GM18868 (cell line): ENCODE measurements around the gene SYNE4.
A peak's percentile ranks its signal among the peaks of the same experiment; 100 is the strongest.

Experiments
- ATAC-seq: cut with Tn5 transposase; IDR thresholded peaks from one replicate; pipeline ENCODE4 v1.9.1; 2021; ENCODE audit warnings: mild to moderate bottlenecking, moderate library complexity; ENCODE audit not compliant: unreplicated experiment

Gene SYNE4

GRCh38 chr19:36026091-36026876, 17.7 kb upstream of the SYNE4 start:
- ATAC-seq, result no peak

DNA sequence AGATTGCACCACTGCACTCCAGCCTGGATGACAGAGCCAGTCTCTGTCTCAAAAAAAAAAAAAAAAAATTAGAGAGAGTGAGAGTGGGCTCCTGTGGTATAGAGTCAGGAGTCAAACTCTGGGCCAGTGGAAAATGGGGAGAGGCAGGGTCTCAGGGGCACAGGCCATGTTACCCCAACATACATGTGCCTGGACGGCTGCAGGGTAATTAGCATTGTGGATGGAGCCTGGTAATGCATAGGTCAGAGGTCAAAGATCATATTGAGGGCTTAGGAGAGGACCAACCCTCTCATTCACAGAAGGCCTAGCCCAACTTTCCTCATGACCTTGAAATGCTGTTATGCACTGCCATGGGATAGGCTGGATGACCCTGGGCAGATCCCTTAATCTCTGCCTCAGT, 16.9 kb upstream of the SYNE4 start:
- no peak for ATAC-seq

- ATAC-seq, result no peak
Measured at GRCh38 chr19:36023432-36023831, 14.8 kb upstream of the SYNE4 start.

- ATAC-seq, result no peak
Measured at GRCh38 chr19:36019061-36019670, 10.6 kb upstream of the SYNE4 start.

DNA sequence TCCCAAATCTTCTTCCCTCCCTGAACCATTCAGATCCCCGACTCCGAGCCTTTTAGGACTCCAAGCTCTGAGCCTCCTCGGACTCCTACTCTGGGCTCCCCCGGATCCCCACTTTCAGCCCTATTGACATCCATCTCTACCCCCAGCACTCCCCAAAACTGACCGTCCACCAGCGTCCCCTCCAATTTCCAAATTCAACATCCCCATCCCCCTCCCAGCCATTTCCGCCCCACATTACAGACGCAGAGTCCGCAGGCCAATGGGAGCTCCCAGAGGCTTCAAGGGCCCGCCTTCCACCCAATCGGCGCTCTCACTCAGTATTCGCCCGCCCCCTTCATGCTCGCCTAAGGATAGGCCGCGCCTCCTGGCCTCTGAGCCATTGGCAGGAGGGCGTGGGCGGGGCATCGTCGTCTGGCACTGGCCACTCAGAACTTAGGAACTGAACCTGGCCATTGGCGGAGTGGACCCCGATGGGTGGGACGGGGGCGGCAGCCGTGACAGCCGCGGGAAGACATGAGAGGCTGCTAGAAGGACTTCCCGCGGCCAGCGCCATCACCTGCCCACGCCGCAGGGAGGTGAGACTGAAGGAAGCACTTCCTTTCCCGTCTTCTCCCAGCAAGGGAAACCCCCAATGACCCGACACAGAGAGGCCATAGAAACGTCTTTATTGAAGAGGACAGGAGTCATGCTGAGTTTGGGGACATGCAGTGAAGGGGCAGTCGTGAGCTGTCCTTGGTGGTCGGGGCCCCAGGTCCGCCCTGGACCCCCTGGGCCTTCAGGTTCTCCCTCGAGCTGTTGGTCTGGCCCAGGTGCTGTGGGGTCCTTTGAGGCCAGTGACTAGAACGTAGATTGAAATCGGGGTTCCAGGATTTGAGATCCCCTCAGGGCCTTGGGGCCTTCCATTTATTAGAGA, 5.7 kb upstream of the SYNE4 start, which contains the start of gene ALKBH6:
Gene ALKBH6, minus strand, starts transcription at position 202 of the 913 bp plus-strand sequence. CDS start 816 bp downstream, outside the sequence.
- ATAC-seq, result peak; percentile 96

GRCh38 chr19:36013280-36014011, 4.8 kb upstream of the SYNE4 start:
- ATAC-seq, result no peak

- ATAC-seq, result no peak
Measured at GRCh38 chr19:36010402-36010801, 1.8 kb upstream of the SYNE4 start.

GRCh38 chr19:36009633-36010379, 1.2 kb upstream of the SYNE4 start:
- no peak for ATAC-seq

DNA sequence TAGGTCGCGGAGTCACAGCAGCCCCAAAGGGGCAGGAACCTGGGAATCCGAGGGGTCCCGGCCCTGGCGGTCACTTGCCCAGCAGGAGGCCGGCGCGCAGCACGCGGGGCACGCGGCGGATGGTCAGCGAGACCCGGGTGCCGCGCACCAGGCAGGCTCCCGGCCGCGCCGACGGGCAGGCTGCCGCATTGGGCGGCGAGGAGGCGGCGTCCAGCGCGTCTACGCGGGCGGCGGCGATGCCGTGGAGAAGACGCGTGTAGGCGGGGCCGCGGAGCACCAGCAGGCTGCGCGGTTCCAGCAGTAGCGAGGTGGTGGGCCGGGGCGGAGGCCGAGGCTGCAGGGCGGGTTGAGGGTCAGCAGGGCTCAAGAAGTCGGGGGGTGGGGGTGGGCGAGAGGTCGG, 607 bp upstream of the SYNE4 start:
- no peak for ATAC-seq

DNA sequence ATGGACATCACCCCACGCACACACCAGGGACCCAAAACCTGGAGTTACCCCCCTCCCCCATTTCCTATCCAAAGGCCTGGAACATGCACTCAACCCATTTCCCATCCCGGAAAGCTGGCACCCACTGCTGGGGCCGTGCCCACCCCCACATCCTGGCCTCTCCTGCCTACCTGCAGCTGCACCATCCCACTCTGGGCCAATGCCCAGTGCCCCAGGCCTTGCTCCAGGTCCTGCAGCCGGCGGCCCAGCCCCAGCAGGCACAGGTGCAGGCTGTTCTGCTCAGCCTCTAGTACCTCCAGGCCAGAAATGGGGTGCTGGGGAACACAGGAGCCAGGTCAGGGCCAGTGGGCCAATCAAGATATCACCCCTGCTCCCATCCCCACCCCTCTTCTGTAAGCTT, 1.7 kb downstream of the SYNE4 start:
- no peak for ATAC-seq

DNA sequence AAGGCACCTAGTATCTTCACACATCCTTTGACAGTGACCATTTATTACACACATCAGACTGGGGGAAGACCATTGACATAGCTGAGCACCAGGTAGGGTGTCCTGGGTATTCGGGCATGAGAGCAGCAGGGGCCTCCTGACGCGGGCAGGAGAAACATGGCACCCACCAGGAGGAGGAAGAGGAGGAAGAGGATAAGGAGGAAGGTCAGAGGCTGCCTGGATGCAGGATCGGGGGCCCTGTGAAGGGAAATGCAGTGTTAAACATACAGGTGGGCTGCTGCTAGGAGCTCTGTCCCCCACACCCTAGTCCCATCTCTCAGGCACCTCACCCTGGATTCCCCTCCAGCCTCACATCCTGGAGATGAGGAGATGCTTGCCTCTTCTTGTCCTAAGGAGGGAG, 5.3 kb downstream of the SYNE4 start:
- ATAC-seq, result no peak

DNA sequence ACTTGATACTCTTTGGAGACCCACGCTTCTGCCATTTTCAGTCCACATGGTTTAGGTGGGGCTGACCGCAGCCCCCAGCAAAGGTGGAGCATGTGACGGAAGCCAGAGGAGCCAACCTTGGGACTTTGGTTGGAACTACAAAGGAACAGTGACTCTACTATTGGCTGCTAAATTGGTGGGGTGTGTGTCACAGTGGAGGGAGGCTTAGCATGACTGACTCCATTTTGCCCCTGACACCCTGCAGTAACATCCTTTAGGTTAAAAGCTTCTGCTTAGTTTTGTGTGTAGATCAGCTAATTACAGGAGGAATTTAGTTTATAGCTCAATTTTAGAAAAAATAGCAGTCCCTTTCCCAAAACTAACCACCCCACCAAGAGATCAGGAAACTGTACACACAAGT, 7.0 kb downstream of the SYNE4 start:
- ATAC-seq, result no peak

DNA sequence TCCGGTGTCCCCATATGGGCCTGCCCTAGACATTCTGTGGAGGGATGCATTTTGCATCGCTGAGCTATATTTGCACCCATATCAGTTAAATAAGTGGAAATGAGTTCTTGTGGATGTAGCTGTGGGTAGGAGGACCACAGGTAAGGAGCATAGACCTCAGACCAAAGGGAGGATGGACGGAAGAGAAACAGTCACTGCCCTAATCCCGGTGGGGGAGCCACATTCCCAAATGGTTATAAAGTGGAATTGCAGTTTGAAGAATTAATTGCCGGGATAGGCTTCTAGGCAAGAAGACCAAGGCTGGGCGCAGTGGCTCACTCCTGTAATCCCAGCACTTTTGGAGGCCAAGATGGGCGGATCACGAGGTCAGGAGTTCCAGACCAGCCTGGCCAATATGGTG, 11.8 kb downstream of the SYNE4 start:
- ATAC-seq, result no peak

DNA sequence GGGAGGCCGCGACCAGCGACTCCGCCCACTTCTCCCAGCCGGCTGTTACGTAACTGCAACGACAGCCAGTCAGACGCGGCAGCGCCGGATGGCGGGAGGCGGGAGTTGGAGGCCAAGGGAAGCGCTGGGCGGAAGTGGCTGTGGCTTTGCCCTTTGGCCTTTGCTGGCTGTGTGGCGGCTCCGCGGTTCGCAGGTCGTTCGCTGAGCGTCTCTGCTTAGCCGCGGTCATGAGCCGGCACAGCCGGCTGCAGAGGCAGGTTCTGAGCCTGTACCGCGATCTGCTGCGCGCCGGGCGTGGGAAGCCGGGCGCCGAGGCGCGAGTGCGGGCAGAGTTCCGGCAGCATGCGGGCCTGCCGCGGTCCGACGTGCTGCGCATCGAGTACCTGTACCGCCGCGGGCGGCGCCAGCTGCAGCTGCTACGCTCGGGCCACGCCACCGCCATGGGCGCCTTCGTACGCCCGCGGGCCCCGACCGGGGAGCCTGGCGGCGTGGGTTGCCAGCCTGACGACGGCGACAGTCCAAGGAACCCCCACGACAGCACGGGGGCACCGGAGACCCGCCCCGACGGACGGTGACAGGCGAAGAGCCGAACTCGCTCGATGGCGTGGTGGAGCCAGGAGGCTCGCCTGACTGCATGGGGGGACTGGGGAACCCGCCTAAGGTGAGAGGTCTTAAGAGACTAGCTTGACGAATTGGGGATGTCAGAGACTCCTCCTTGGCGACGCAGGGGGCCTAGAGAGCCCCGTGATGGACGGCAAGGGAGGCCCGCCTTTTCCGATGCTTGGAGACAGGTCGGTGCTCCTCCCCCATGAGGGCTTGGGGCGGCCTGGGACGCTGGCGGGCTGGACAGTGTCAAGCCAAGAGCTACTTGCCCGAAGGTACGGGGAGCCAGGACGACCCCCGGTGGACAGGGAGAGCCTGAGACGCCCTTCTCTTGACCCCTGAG, 13.3 kb downstream of the SYNE4 start, which contains the start of gene SDHAF1:
Gene SDHAF1, plus strand, starts transcription at position 141 of the 946 bp plus-strand sequence. Its CDS starts 87 bp downstream, at position 228.
- peak; percentile 84 for ATAC-seq

GRCh38 chr19:35993923-35994598, 14.6 kb downstream of the SYNE4 start:
- ATAC-seq, result no peak

DNA sequence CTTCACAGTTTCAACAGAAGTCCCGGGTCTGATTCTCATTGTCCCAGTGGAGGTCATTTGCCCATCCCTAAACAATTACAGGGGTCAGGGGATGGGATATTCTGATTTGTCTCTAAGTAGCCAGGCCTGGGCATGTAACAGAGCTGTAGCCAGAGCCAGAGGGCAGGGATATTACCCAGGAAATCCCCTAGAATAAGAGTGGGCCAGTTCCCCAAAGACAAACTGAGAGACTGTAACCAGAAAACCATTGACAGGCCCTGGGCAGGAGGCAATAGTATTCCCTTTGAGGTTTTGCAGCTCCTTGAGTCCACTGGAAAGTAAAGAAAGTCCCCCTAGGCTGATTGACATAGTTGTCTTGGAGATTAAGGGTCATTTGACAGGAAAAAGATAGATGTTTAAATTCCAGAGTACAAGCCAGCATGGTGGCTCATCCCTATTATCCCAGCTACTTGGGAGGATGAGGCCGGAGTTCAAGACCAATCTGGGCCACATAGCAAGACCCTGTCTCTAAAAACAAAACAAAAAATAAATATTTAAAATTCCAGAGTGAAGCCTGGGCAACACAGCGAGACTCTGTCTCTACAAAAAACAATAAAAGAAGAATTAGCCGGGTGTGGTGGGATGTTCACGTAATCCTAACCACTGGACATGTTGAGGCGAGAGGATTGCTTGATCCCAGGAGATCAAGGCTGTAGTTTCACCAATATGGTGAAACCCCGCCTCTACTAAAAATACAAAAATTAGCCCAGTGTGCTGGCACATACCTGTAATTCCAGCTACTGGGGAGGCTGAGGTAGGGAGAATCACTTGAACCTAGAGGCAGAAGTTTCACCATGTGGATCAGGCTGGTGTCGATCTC, 15.5 kb downstream of the SYNE4 start:
- no peak for ATAC-seq

DNA sequence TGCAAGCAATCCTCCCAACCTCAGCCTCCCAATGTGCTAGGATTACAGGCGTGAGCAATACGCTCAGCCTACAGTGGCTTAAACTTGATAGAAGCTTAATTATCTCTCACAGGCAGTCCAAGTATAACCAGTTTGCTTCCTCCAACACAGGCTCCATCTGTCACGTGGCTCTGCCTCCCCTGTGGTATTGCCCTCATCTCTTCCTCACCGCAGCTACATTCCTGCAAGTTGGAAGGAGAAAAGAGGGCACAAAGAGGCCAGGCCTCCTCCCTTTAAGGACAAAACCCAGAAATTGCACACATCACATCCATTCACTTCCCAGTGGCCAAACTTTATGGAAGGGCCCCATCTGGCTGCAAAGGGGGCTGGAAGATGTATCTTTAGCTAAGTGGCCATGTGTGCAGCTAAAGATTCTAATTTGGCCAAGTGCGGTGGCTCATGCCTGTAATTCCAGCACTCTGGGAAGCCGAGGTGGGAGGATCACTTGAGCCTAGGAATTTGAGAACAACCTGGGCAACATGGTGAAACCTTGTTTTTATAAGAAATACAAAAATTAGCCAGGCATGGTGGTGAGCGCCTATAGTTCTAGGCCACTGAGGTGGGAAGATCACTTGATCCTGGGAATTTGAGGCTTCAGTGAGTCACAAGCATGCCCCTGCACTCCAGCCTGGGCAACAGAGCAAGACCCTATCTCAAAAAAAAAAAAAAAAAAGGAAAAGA, 16.7 kb downstream of the SYNE4 start:
- no peak for ATAC-seq
